Testis (tissue), 2 donors: ENCODE measurements around the gene C19orf25.

ENCODE experiments used
- POLR2A ChIP-seq: fragments of 450-650 bp; IDR thresholded peaks from one replicate; pipeline ENCODE4 v1.6.1; 2017; ENCODE audit warnings: antibody characterized with exemption, mild to moderate bottlenecking, moderate library complexity
- TF ChIP-seq, protein P1 (sequence below), 3 experiments: fragments of 450-650 bp in 2 of 3; fragments of 200-600 bp in 1 of 3; sonication (generic) in 1 of 3; IDR thresholded peaks; one replicate each; pipeline ENCODE4 v1.5.1; 2016 to 2019; ENCODE audit warnings: antibody characterized with exemption in 3 of 3, mild to moderate bottlenecking in 2 of 3, moderate library complexity in 1 of 3

DNA sequence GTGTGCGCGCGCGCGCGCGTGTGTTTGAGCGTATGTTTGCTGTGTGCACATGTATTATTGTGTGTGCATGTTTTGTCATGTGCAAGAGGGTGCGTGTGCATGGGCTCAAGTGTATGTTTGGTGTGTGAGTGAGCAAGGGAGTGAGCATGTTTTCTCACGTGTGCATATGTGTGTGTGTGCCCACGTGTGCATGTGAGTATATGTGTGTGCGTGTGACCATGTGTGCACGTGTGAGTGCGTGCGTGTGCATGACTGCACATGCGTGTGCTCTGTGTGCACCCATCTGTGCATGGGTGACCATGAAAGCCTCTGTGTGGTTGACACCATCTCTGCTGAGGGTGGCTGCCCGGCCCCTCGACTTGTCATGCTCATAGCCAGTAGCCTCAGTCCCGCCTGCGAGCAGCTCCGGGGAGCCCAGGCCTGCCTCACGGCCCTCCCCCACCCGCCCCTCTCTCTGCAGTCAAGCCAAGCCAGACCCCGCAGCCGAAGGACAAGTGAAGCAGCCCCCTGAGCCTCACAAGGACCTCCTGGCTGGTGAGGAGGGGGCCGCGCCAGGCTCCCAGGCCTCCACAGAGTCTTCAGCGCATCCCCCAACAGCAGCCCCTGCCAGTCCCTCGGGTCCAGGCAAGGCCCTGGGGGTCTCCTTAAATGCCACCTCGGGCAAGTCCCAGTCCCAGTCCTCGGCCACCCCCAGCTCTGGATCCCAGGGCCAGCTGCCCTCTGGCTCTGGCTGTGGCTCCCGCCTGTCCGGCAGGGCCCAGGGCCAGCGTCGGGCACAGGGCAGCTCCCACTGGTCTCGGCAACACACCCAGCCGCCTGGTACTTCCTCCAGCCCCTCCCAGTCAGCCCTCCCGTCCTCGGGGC is 17.9 kb upstream of the C19orf25 start:
- TF ChIP-seq POLR2A = no peak
- TF ChIP-seq, protein P1, sequence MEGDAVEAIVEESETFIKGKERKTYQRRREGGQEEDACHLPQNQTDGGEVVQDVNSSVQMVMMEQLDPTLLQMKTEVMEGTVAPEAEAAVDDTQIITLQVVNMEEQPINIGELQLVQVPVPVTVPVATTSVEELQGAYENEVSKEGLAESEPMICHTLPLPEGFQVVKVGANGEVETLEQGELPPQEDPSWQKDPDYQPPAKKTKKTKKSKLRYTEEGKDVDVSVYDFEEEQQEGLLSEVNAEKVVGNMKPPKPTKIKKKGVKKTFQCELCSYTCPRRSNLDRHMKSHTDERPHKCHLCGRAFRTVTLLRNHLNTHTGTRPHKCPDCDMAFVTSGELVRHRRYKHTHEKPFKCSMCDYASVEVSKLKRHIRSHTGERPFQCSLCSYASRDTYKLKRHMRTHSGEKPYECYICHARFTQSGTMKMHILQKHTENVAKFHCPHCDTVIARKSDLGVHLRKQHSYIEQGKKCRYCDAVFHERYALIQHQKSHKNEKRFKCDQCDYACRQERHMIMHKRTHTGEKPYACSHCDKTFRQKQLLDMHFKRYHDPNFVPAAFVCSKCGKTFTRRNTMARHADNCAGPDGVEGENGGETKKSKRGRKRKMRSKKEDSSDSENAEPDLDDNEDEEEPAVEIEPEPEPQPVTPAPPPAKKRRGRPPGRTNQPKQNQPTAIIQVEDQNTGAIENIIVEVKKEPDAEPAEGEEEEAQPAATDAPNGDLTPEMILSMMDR (IDR thresholded peaks at IDR 0.05) = no peak
